NCI-H345 treated with DMSO at 0.1 percent for 48 hours (cell line): ENCODE measurements around the gene CDK14.
"Not testable (repeated sequence)": the region's sequence is repeated elsewhere in the genome, so short reads cannot be mapped to it uniquely, and the experiment has no call there.

Experiments used
- DNase-seq: peaks from one replicate; lab custom pipeline; 2025; ENCODE audit not compliant: unreplicated experiment; lab: John Stamatoyannopoulos, UW

The CDK14 gene

DNA sequence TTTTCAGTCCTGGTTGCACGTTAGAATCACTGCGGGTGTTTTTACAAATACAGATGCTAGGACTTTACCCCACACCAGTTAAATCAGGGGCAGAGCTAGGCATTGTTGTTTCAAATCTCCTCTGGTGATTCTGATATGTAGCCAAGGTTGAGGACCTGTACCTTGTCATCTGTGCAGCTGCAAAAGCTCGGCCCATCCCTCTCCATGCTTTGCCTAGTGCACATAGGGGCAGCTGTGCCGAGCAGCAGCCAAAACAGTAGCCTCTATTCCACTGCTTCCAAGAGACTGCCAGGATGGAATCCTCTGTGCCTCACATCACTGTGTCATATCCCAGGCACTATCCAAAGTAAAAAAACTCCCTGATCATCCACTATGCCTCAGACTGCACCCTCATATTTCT lies 181.3 kb downstream of the CDK14 start:
- no peak for DNase-seq

DNA sequence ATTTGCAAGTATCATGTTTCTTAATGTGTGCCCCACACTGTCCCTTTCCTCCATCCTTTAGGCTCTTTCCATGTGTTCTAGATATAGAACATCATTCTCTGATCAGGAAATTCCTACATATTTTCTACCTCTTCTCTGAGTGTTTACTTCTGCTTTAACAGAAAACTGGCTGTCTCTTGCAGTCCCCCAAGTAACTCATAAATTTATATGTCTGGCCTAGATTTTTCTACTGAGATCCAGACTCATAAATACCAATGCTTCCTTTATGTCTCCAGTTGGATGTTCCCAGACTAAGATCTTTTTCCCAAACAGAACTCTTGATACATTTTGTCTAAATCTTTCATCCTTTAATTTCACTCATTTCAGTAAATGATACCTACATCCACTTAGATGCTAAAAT lies 181.8 kb downstream of the CDK14 start:
- no peak for DNase-seq

DNA sequence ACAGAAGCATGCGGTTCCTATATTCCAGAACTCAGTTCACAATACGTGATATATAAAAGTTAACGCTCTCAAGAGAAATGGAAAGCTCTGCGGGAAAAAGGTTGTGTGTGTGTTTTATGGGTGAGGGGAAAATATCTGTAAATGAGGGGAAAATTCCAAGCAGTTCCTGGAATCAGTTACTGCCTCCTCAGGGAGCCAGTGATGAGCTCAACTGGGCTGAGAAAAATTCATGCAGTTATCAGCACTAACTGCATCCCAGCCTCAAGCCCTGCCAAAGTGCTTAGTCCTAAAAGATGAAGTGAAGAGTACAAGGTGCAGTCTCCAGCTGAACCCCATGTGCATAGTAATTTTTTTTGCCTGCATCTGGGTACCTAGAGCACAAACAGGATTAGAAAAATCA lies 191.9 kb downstream of the CDK14 start:
- no peak for DNase-seq

DNA sequence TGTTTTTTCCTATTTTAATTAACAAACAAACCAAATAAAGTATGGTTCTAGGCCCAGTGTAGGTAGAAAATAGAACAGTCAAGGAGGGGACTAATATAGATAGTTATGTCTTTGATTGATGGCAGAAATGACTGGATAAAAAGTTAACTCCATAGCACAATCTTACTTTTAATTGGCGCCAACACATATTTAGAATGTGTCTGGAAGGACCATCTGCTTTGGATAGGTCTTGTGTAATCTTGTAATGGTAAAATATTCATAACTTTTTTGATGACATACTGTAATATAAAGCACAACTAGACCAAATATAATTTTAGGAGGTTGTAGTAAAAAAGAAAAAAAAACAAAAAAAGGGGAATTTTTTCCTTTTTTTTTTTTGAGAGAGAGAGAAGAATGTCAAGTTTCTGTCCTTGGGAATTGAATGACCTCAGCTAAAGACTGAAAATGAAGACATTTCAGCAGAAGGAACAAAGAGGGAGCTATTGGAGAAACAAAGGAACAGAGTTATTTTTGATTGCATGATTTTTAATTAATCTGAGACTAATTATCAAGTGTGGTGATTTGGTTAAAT lies 193.7 kb downstream of the CDK14 start:
- no peak for DNase-seq

DNA sequence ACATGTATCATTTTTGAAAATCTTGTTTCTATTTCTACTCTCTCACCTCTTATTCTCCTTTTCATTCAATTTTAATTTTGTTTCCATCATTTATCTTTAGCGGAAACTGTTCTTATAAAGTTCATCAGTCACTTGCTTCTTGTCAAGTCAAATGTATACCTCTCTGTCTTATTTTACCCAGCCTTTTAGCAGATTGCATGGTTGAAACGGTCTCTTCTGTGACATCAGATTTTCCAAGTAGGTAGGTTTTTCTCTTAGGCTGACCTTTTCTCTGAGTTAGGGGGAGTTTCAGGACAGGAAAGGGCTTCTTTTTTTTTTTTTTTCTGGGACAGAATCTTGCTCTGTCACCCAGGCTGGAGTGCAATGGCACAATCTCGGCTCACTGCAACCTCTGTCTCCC lies 195.5 kb downstream of the CDK14 start:
- DNase-seq: no peak

DNA sequence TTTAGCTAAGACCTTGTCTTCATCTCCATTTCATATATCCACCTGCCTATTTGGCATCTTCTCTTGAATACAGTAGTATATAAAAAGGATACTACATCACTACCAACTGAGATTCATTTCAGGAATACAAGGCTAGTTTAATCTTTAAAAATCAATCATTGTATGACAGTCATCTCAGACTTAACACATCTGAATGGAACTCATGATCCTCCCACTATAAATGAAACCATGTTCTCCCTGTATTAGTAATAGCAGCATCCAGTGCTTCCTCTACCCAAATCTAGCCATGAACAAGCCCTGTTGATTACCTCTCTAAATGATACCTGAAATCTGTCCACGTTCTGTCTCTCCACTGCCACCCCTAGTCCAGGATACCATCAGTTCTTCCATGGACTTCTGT lies 196.2 kb downstream of the CDK14 start:
- no peak for DNase-seq

DNA sequence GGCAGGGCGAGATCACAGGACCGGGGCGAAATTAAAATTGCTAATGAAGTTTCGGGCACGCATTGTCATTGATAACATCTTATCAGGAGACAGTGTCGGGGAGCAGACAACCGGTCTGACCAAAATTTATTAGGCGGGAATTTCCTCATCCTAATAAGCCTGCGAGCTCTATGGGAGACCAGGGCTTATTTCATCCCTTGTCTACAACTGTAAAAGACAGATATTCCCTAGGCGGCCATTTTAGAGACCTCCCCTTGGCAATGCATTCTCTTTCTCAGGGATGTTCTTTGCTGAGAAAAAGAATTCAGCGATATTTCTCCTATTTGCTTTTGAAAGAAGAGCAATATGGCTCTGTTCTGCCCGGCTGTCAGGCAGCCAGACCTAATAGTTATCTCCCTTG lies 198.1 kb downstream of the CDK14 start:
- not testable (repeated sequence) for DNase-seq

DNA sequence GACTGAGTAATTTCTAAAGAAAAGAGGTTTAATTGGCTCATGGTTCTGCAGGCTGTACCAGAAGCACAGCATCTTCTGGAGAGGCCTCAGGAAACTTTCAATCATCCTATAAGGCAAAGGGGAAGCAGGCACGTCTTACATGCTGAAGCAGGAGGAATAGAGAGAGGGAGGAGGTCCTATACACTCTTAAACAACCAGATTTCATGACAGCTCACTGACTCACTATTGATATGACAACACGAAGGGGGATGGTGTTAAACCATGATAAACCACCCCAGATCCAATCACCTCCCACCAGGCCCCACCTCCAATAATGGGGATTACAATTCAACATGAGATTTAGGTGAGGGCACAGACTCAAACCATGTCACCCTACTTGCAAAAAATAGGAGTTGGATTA lies 201.5 kb downstream of the CDK14 start:
- DNase-seq: no peak

DNA sequence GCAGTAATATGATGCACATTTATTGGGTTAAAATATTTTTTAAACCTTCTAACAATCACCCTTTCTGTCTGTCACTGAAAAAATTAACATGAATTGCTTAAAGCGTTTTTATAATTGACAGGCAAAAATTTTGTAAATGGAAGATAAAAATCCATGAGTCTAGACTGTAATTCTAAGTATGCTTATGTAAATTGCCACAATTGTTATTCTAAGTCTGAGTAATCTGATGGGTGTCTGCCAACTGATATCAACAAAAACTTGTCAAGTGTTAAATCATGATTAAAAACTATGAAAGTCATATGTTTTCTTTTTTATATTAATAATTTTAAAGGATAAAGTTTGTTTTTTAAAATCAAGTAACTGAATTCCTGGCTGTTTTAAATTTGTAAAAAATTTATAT lies 208.2 kb downstream of the CDK14 start:
- DNase-seq: no peak

DNA sequence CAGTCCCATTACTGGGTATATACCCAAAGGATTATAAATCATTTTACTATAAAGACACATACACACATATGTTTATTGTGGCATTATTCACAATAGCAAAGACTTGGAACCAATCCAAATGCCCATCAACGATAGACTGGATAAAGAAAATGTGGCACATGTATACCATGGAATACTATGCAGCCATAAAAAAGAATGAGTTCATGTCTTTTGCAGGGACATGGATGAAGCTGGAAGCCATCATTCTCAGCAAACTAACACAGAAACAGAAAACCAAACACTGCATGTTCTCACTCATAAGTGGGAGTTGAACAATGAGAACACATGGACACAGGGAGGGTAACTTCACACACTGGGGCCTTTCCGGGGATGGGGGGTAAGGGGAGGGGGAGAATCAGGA lies 219.4 kb downstream of the CDK14 start:
- not testable (repeated sequence) for DNase-seq

DNA sequence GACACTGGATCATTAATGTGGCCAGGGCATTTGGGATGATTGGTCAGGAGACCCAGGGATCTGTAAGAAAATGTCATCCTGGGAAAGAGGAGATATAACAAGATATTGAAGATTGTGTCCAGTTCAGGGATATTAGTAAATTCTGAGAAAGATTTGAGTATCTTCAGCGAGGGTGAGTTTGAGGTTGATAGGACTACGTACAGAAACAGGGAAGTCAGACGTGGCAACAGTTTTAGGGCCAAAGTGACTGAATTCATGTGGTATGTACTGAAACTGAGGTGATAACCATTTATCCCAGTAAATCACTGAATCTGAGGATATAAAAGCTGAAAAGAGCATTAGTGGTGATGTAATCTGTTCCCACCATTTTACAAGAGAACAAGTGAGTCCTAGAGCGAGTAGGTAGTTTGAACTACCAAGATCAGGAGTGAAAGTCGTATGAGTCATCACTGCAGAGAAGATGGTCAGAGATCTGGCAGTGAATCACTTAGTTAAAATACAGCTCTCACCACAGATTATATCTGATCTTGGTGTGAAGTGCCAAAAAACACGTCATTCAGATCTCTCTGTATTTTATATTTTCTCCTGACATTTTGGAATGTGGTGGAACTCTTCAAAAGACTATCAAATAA lies 220.5 kb downstream of the CDK14 start:
- no peak for DNase-seq

DNA sequence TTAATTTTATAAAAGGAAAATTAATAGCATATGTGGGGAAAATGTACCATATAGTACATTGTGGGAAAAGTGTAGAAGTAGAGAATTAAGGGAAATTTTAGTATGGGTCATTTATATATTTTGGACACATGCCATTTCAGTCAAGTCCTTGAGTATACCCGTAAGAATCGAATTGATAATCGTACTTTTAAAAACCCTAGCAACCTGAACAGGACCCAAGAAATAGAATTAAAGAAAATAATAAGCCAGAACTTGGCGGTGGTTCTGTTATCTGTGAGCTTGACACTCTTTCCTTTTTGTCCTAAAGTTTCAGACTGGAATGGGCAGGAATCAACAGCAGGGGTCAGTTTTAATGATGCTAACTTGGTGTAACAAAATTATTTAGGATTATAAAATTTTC lies 221.0 kb downstream of the CDK14 start:
- no peak for DNase-seq

DNA sequence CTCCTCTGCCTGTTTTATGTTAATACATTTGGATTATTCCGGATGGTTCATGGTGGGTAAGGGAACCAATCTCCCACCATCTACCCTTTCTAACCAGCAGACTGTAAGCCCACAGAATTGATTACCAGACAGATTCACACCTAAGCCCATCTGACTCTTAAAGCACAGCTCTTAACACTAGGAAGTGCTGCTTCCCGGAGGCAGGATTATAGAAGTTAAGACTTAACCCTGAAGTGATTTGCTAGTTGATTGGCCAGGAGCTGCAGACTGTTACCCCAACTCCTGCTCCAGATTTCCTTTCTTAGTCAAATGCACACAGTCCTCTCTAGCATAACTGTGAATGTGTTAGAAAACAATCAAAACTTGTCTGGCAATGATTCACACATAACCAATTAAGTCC lies 221.7 kb downstream of the CDK14 start:
- DNase-seq: no peak

DNA sequence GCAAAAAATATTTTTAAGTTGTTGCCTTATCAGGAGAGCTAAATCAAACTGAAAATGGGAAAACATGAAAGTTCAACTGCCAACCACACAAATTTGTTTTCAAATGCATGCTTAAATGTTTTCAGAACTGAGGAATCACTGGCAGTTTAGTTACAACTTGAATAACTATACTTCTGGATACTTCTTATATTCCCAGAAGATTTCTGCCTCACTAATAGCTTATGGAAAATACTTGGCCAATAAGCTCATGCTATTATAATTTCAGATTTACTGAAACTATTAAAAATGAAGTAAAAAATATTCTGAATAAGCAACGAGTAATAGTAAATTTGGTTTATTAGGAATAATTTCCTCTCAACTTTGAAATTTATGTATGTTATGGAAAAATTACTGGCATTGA lies 222.2 kb downstream of the CDK14 start:
- DNase-seq: no peak

DNA sequence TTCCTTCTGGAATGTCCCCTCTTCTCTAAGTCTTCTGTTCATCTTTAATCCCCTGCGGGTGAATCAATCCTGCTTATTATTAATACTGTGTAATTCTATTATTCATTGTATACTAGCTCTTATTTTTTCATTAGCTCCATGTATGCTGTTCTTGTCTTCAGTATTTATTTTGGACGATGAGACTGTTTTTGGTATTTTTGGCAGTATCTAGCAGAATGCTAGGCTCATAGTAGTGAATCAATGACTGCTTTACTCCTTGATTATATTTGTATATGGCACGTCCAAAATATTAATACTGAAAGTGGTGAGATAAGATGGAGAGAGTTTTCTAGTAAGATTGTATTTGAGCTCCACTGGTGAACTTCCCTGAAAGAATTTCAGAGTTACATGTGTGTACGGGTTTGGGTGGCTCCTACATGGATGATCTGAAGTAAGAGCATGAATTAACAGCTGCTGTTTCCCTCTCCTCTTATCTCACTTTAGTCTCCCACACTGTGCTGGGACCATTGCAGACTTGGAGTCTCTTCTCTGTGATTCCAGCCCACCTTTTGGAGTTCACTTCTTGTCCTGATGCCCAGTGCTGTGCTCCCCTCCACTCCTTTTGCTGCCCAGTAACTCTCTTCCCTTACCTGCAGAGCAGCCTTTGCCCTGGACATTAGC lies 226.0 kb downstream of the CDK14 start:
- DNase-seq: no peak

DNA sequence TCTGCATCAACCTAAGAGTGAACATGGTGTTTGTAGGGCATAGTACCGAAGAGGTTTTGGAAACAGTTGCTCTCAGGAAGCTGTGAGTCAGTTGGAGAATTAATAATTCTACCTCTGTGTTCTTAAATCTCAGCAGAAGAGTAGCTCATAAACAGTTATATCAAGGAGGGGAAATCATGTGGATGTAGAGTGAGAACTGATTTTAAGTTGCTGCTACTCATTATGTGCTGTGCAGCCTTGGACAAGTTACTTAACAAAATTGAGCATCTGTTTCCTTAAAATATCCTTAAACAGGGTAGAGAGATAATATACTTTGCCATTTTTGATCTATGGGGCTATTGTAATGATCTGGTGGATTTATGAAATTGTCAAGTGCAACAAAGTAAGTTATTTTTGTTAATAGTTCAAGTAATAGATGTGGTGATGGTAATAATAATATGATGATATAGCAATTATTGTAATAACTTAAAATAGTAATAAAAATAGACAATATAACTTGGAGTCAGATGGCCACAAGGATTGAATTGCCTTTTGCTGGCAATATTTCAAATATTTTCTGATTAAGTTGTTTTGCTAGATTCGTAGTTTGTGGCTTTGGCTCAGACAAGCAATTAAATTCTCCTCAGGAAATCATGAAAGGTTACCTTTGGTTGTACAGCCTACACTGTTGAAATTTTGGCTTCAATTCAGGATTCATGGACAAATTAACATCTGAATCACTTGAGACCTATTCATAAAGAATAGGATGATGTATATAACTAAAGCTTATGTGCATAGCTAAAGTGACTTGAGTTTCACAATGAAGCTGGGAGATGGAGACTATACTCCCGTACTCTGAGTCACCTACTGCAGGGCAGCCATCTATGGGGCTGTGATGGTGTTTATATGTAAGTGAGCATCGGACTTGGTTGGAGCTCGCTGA lies 228.5 kb downstream of the CDK14 start:
- no peak for DNase-seq

DNA sequence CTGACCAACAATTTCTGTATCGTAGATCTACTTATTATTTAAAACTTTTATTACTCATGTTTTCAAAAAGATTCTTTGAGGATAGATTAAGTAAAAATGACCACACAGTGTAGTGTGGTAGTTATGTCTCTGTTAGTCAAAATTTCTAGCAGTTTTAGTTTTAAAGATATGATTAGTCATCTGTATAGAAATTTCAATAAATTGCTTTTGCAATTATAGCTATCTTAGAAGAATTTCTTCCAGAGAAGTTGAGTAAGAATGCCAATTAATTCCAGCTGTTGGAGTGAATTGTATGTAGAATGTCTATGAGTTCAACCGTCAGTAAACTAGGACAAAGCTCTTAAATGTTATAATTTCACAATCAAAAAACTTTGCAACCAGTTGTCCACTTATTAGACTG lies 229.7 kb downstream of the CDK14 start:
- no peak for DNase-seq

DNA sequence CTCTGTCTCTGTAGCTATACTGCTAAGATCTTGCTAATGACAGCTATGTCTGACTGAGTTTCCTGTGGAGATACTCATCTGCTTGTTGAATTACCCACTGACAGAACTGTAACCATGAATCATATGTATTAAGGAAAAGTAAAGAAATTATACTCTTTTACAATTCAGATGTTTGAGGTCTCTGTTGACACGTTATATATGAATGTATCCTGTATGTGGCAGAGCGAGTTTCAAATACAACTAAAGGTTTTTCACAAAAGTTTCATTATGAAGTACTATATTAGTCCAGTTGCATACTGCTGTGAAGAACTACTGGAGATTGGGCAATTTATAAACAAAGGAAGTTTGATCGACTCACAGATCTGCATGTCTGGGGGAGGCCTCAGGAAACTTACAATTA lies 232.5 kb downstream of the CDK14 start:
- DNase-seq: no peak

DNA sequence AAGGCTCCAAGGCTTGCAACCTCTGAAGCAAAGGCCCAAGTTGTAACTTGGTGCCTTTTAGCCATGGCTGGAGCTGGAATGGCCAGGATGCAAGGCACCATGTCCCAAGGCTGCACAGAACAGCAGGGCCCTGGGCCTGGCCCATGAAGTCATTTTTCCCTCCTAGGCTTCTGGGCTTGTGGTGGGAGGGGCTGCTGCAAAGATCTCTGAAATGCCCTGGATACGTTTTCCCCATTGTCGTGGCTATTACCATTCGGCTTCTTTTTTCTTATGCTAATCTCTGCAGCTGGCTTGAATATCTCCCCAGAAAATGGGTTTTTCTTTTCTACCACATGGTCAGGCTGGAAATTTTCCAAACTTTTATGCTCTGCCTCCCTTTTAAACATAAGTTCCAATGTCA lies 234.2 kb downstream of the CDK14 start:
- DNase-seq: no peak

DNA sequence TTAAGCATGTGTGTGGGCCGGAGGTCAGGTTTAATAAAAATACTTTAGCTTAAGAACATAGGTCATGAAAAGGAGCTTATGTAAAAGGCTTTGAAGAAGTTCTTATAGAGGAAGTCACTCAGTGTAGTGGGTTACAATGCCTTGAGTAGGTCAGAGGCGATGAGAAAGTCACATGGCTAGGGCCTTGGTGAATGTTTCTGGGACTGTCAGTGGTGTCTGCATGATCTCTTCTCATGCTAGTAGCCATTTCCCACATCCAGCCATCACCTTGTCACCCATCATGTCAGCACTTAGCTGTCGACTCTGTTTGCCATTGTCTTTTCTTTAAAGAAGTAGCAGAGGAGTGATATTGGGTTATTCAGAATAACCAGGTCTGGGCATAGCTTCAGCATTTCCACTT lies 236.6 kb downstream of the CDK14 start:
- DNase-seq: no peak

DNA sequence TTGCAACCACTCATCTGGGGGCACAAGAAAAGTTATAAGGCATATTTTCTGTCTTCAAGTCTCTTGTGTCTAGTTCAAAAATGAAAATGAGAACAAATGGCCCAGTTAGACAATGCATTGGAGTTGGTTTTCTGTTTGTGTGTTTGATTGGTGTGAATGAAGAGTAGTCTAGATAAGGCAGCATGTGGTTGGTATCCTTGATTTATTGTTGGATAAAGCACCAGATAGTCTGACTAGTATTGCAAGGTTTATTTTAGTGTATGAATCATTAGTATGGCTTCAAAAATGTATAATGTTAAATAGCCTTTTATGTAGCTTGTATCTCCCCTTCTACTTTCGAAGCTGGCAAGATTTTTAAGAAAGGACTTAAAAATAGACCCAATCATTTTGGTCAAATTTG lies 237.3 kb downstream of the CDK14 start:
- DNase-seq: no peak

DNA sequence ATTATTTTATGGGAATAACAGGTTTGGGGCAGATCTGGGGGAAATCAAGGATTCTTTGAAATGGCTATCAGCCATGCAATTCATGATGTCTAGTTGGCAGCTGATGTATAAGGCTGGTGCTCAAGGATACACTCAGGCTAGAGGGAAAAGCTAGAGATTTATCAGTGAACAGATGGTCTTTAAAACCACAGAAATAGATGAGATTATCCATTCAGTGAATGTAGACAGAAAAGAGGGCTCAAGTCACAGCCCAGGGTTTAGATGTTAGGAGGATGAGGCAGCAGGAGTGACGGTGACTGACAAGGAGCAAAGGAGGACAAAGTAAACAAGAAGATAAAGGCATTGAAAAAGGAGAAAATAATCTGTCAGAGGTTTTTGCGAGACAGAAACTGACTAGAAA lies 238.7 kb downstream of the CDK14 start:
- DNase-seq: no peak
